Effector memory CD4-positive, alpha-beta T cell (primary cell): ENCODE data around the gene DNAI7.

ENCODE experiments used
- DNase-seq, 3 donors: peaks; one replicate each; pipeline ENCODE4 v3.0.0-alpha.2; 2020
- H3K27ac ChIP-seq: 2 replicates; pipeline ENCODE4 v1.7.0; 2013; ENCODE audit warnings: mild to moderate bottlenecking, low read length, moderate library complexity; ENCODE audit not compliant: insufficient read depth, poor library complexity, severe bottlenecking
- H3K27me3 ChIP-seq: replicated peaks from 2 replicates; pipeline ENCODE4 v1.7.0; 2013; ENCODE audit warnings: mild to moderate bottlenecking, low read length; ENCODE audit not compliant: insufficient read depth, control insufficient read depth, poor library complexity, severe bottlenecking
- H3K36me3 ChIP-seq: 2 replicates; pipeline ENCODE4 v1.7.0; 2013; ENCODE audit warnings: mild to moderate bottlenecking, low read length, moderate library complexity; ENCODE audit not compliant: control insufficient read depth, insufficient read depth
- H3K4me1 ChIP-seq: 2 replicates; pipeline ENCODE4 v1.7.0; 2013; ENCODE audit warnings: low read length, mild to moderate bottlenecking; ENCODE audit not compliant: control insufficient read depth, insufficient read depth, poor library complexity, severe bottlenecking
- H3K4me3 ChIP-seq: 2 replicates; pipeline ENCODE4 v1.7.0; 2013; ENCODE audit warnings: low read length, low read depth, mild to moderate bottlenecking; ENCODE audit not compliant: insufficient read depth, poor library complexity, severe bottlenecking
- H3K9me3 ChIP-seq: 2 replicates; pipeline ENCODE4 v1.7.0; 2013; ENCODE audit warnings: mild to moderate bottlenecking, low read length, moderate library complexity; ENCODE audit not compliant: control insufficient read depth

The DNAI7 gene

GRCh38 chr12:25058658-25059058, 136.3 kb downstream of the DNAI7 start:
- no peaks in the 10 kb centered on the region for H3K27me3 ChIP-seq
- H3K9me3 ChIP-seq: no peaks in the 10 kb centered on the region
- no peak for DNase-seq
- H3K4me1 ChIP-seq: peaks cover 14% of the 10 kb centered on the region
- H3K36me3 ChIP-seq: peaks cover 2% of the 10 kb centered on the region
- no peak overlapping the region for H3K27ac ChIP-seq
- no peak overlapping the region for H3K4me3 ChIP-seq
